Vagina (tissue), 2 donors: ENCODE data around the gene ABHD13. TPM values are rescaled to one million over a fixed set of nuclear protein-coding genes. Genes with fewer than 3 reads are reported as not detected.

ENCODE experiments used
- DNase-seq, 2 donors: peaks; one replicate each; pipeline ENCODE4 v3.0.0-alpha.2; 2017; ENCODE audit errors: extremely low spot score in 2 of 2
- H3K27ac ChIP-seq: fragments of 200-600 bp; sonication (generic); one replicate; pipeline ENCODE4 v1.5.1; 2019
- H3K27me3 ChIP-seq: fragments of 200-600 bp; sonication (generic); one replicate; pipeline ENCODE4 v1.5.1; 2019
- H3K36me3 ChIP-seq, 2 donors: fragments of 200-600 bp; sonication (generic); one replicate each; pipeline ENCODE4 v1.5.1; 2017 to 2019
- H3K4me1 ChIP-seq: fragments of 200-600 bp; sonication (generic); one replicate; pipeline ENCODE4 v1.5.1; 2019
- H3K4me3 ChIP-seq, 2 donors: fragments of 200-600 bp; sonication (generic); 1 replicate in 1 of 2; 2 replicates in 1 of 2; pipeline ENCODE4 v1.5.1; 2016 to 2019
- H3K9me3 ChIP-seq: fragments of 200-600 bp; sonication (generic); one replicate; pipeline ENCODE4 v1.5.1; 2019
- CTCF ChIP-seq, 3 experiments: fragments of 450-650 bp in 2 of 3; fragments of 200-600 bp in 1 of 3; sonication (generic) in 1 of 3; IDR thresholded peaks; one replicate each; pipeline ENCODE4 v1.5.1; 2017 to 2019; ENCODE audit warnings: antibody characterized with exemption in 3 of 3, mild to moderate bottlenecking in 2 of 3, moderate library complexity in 2 of 3
- POLR2A ChIP-seq, 2 donors: fragments of 450-650 bp; IDR thresholded peaks; one replicate each; pipeline ENCODE4 v1.6.1; 2017; ENCODE audit warnings: antibody characterized with exemption in 2 of 2, mild to moderate bottlenecking in 2 of 2, moderate library complexity in 2 of 2
- POLR2AphosphoS5 ChIP-seq, 2 donors: sonication (generic); formaldehyde crosslinking; IDR thresholded peaks; one replicate each; pipeline ENCODE4 v1.9.0; 2017; ENCODE audit warnings: antibody characterized with exemption in 2 of 2, mild to moderate bottlenecking in 2 of 2, low read depth in 1 of 2; ENCODE audit not compliant: insufficient read depth in 1 of 2
- intact Hi-C: fragments of 100-400 bp; cut with DNase I; formaldehyde crosslinking; loops from one replicate; pipeline ENCODE4 v1.15.1; 2023
- total RNA-seq: library from RNA; depleted of rRNA; stranded (reverse); fragments of >200 nt; gene quantifications from one replicate; pipeline ENCODE4 v1.2.3, GENCODE V29; 2016

The ABHD13 gene
- total RNA-seq, 1 donor from 2014 or later, result 10.1 TPM

- no peak overlapping the region for H3K4me3 ChIP-seq
- TF ChIP-seq POLR2AphosphoS5 (IDR thresholded peaks at IDR 0.05; ENCODE audit: insufficient read depth in 1 of 2, low read depth in 1 of 2), result no peak
- no peak for TF ChIP-seq CTCF (IDR thresholded peaks at IDR 0.05)
- no peak for TF ChIP-seq POLR2A (IDR thresholded peaks at IDR 0.05)
- DNase-seq, result no peak
- H3K36me3 ChIP-seq, result no peaks in the 10 kb centered on the region
- H3K9me3 ChIP-seq, result no peaks in the 10 kb centered on the region
- H3K27me3 ChIP-seq, result no peaks in the 10 kb centered on the region
- intact Hi-C loops, result no loop called here
- H3K4me1 ChIP-seq, result no peaks in the 10 kb centered on the region
- H3K27ac ChIP-seq, result no peak overlapping the region
These were observed 35.5 kb upstream of the ABHD13 start for GRCh38 chr13:108182652-108183051.

GRCh38 chr13:108185223-108185622, 33.0 kb upstream of the ABHD13 start:
- Histone ChIP-seq H3K4me3 (no peak overlapping the region), H3K27me3 (no peaks in the 10 kb centered on the region), H3K4me1 (no peaks in the 10 kb centered on the region), H3K27ac (no peak overlapping the region), H3K9me3 (no peaks in the 10 kb centered on the region), H3K36me3 (no peaks in the 10 kb centered on the region)
- intact Hi-C loops, result no loop called here
- DNase-seq, result no peak
- TF ChIP-seq POLR2A (IDR thresholded peaks at IDR 0.05) (no peak), POLR2AphosphoS5 (IDR thresholded peaks at IDR 0.05; ENCODE audit: insufficient read depth in 1 of 2, low read depth in 1 of 2) (no peak), CTCF (IDR thresholded peaks at IDR 0.05) (no peak)

GRCh38 chr13:108188260-108188659, 29.9 kb upstream of the ABHD13 start:
- Histone ChIP-seq H3K27ac (no peak overlapping the region), H3K27me3 (no peaks in the 10 kb centered on the region), H3K9me3 (no peaks in the 10 kb centered on the region), H3K36me3 (no peaks in the 10 kb centered on the region), H3K4me3 (no peak overlapping the region), H3K4me1 (no peaks in the 10 kb centered on the region)
- intact Hi-C loops, result no loop called here
- no peak for DNase-seq
- TF ChIP-seq CTCF (IDR thresholded peaks at IDR 0.05) (no peak), POLR2AphosphoS5 (IDR thresholded peaks at IDR 0.05; ENCODE audit: insufficient read depth in 1 of 2, low read depth in 1 of 2) (no peak), POLR2A (IDR thresholded peaks at IDR 0.05) (no peak)

- no peak for DNase-seq
- intact Hi-C loops, result no loop called here
- no peak overlapping the region for H3K4me3 ChIP-seq
These were observed 27.3 kb upstream of the ABHD13 start for GRCh38 chr13:108190897-108191296.

GRCh38 chr13:108193806-108194205, 24.4 kb upstream of the ABHD13 start:
- intact Hi-C loops, result no loop called here
- no peak for TF ChIP-seq POLR2A (IDR thresholded peaks at IDR 0.05)
- TF ChIP-seq POLR2AphosphoS5 (IDR thresholded peaks at IDR 0.05; ENCODE audit: insufficient read depth in 1 of 2, low read depth in 1 of 2), result no peak
- TF ChIP-seq CTCF (IDR thresholded peaks at IDR 0.05), result no peak
- H3K27ac ChIP-seq, result no peak overlapping the region
- DNase-seq, result no peak
- no peaks in the 10 kb centered on the region for H3K36me3 ChIP-seq
- H3K4me1 ChIP-seq, result no peaks in the 10 kb centered on the region
- H3K27me3 ChIP-seq, result no peaks in the 10 kb centered on the region
- no peak overlapping the region for H3K4me3 ChIP-seq
- H3K9me3 ChIP-seq, result no peaks in the 10 kb centered on the region

More at GRCh38 chr13:108190897-108191296, 27.3 kb upstream of the ABHD13 start:
- no peak overlapping the region for H3K27ac ChIP-seq
- TF ChIP-seq POLR2AphosphoS5 (IDR thresholded peaks at IDR 0.05; ENCODE audit: insufficient read depth in 1 of 2, low read depth in 1 of 2) (no peak), POLR2A (IDR thresholded peaks at IDR 0.05) (no peak), CTCF (IDR thresholded peaks at IDR 0.05) (no peak)
- no peaks in the 10 kb centered on the region for H3K36me3 ChIP-seq
- no peaks in the 10 kb centered on the region for H3K27me3 ChIP-seq
- no peaks in the 10 kb centered on the region for H3K9me3 ChIP-seq
- no peaks in the 10 kb centered on the region for H3K4me1 ChIP-seq
